ENCODE measurements around the gene MRPL40. TPM values are rescaled to one million over a fixed set of nuclear protein-coding genes. Genes with fewer than 3 reads are reported as not detected.

MRPL40 gene
- 54.9 and 69.7 TPM in 2 replicates for total RNA-seq

DNA sequence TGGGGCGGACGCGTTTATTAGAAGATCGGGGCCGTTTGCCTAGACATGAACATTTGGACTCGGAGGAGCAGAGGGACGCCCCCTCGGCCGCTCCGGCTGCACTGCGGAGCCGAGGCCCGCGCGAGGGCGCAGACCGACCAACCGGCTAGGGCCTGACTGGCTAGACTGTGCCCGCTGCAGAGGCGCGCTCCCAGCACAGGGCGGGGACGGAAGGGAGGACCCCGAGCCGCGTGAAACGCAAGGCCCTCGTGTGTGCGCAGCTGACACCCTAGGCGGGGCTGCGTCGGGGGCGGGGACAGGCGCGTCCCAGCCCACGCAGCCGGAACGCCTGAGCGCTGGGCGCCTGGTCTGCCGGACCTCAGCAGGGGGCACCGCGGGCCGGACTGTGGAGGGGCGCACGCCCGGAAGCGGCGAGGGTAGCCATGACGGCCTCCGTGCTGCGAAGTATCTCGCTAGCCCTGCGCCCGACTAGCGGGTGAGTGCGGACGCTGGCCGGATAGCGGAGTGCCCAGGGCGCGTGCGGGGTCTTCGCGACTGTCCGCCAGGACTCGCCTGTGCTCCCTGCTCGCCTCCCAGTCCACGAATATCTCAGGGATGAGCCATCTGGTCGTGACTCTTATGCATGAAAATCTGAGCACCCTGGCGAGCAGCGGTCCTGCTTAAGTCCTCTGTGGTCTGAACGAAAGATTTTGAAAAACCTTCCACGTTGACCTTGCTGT, at the start of gene MRPL40:
TSS of gene MRPL40 (plus strand) at position 413 of the 719 bp plus-strand sequence. CDS start at position 423, 10 bp downstream.

DNA sequence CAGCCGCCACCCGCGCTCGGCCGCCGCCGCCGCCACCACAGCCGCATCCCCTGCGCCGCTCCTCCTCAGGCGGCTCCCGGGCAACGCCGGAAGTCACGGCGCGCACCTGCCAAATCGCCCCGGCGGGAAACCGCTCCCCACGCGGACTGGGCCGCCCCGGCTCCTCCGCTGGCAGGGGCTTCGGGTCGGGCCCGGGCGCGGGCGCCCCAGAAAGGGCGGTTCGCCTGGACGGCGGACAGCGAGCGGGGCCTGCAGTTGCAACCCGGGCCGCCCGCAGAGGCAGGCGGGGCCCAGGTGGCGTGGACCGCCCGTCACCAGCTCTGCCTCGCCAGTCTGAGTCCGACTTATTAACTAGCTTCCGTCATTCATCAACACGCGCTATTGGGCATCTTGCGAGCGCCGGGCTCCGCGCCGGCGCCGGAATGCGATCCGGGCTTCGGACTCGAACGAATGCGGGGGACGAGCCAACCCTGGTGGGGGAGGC, 654 bp upstream of the MRPL40 start, which contains the start of gene HIRA:
TSS of gene HIRA (minus strand) at position 85 of the 484 bp plus-strand sequence. CDS start 257 bp downstream, outside the sequence.

DNA sequence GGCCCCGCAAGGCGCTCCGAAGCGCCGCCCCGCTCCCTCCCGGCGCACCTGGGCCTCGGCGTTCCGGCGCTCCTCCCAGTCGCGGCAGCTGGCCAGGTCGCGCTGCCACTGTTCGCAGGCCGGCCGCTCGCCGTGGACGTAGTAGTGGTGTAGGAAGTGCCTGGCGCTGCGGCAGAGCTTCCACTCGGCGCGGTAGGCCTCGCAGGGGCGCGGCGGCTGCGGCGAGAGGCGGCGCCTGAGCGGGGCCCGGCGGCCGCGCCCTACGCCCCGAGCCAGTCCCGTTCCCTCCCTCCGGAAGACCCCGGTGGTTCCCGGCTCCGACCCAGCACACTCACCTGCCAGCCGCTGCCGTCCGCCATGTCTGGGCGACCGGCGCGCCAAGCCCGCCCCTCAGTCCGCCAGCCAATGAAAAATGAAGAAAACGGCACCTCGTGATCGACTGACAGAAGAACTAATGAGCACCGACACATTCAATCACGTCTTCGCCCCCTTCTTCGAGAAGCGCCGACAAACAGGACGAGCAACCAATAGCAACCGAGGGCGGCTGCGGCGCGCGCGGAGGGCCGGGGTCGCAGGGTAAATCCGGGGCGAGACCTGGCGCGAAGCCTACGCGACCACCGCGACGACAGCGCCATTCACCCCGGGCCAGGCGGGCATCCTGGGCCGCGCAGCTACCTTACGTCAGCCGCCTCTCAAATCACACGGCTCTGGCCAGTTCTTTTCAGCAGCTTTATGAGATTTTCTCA, 15.2 kb downstream of the MRPL40 start, which contains the start of gene C22orf39:
TSS of gene C22orf39 (minus strand) at position 382 of the 746 bp plus-strand sequence. CDS start at position 359, 23 bp downstream.

DNA sequence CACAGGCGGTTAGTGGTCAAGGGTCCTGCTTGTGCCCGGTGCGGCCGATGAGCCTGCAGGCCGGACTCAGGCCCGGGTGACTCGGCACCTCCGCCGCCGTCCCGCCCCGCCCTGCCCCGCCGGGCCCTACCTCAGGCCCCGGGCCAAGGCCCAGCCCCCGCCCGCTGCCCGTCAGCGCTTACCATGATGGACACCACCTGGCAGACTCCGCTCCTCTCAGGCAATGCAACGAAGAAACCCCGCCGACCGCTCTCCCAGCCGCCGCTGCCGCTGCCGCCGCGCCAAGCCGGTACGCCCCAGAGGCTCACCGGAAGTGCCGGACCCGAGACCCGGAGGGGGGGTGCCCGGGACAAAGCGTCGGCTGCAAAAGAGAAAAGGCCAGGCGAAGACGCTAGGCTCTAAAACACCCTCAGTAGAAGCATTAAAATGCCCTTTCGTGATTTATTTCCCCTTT, 46.6 kb downstream of the MRPL40 start, which contains the start of gene UFD1:
TSS of gene UFD1 (minus strand) at position 293 of the 454 bp plus-strand sequence. CDS start at position 185, 108 bp downstream.

DNA sequence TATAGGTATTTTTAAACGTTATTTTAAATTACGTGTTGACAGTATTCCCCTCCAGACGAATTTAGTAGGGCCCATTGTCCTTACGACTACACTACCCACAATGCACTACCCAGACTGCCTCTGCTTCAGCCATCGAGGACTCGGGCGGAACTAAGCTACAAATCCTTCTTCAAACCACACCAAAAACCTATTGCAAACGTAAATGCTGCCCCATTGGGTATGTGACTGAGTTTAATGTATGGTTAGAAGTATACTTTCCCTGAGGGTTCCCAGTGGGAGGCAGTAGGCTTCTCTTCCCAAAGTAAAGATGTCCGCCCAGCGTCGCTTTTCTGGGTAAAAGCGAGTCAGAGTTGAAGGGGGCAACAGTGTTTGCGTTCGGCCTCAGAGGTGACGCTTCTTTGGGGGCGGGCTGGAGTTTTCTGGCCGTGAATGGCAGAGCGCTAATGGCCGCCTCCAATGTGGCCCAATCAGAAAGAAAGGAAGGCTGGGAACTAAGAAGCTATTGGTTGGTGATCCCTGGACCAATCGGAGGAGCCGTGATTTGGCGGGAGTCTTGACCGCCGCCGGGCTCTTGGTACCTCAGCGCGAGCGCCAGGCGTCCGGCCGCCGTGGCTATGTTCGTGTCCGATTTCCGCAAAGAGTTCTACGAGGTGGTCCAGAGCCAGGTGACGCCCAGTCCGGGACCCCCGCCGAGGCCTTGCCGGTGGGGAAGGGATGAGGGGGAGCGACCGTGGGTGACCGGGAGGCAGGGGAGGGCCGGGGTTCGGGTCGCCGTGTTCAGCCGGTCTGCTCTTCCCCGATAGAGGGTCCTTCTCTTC, 47.2 kb downstream of the MRPL40 start, which contains the start of gene CDC45:
TSS of gene CDC45 (plus strand) at position 566 of the 818 bp plus-strand sequence. CDS start at position 615, 49 bp downstream.

Other genes with a start within 250 kb of the MRPL40 start
- 9.6 and 23.6 TPM in 2 replicates for gene CLTCL1, start 140.8 kb upstream of the MRPL40 start, total RNA-seq
- gene HIRA, start 812 bp upstream of the MRPL40 start, total RNA-seq, result 16.1 and 20.2 TPM in 2 replicates
- gene C22orf39, start 15.2 kb downstream of the MRPL40 start, total RNA-seq, result 21.0 and 22.0 TPM in 2 replicates
- gene UFD1, start 46.6 kb downstream of the MRPL40 start, total RNA-seq, result 64.3 and 65.6 TPM in 2 replicates
- 1.1 and 3.9 TPM in 2 replicates for gene CDC45, start 47.4 kb downstream of the MRPL40 start, total RNA-seq
- gene CLDN5, start 91.9 kb downstream of the MRPL40 start, total RNA-seq, result 2.7 and 7.9 TPM in 2 replicates

Data from tracheal epithelial cell (primary cell).